H1 (cell line): Measurements from ENCODE around the gene RUVBL2. TPM values are rescaled to one million over a fixed set of nuclear protein-coding genes. Genes with fewer than 3 reads are reported as not detected.

Experiments used
- CTCF ChIA-PET: fragments of 300-600 bp; sonication (Branson Sonifier 250); formaldehyde crosslinking; loops from one replicate; lab custom pipeline; 2021; ENCODE audit not compliant: partially characterized antibody; lab: Charles Lee
- POLR2A ChIA-PET: fragments of 300-600 bp; sonication (Branson Sonifier 250); formaldehyde crosslinking; loops from one replicate; lab custom pipeline; 2021; ENCODE audit warnings: inconsistent platforms; ENCODE audit not compliant: partially characterized antibody; lab: Charles Lee
- DNase-seq, 2 experiments: peaks; one replicate each; pipeline versions ENCODE4 v3.0.0 to v3.0.0-alpha.2; 2010 to 2022; ENCODE audit warnings: low spot score in 2 of 2, low read depth in 1 of 2, mixed read lengths in 1 of 2
- FAIRE-seq: peaks from 2 replicates; lab custom pipeline; 2011; peaks lifted over from hg19 to GRCh38; lab: Jason Lieb, UNC
- H2AFZ ChIP-seq: 2 replicates; pipeline ENCODE4 v1.8.1; 2012; ENCODE audit warnings: low read length, inconsistent platforms
- H2AK5ac ChIP-seq: 2 replicates; pipeline ENCODE4 v1.6.1; 2013; ENCODE audit warnings: low read depth, low read length
- H2BK120ac ChIP-seq: replicated peaks from 2 replicates; pipeline ENCODE3; 2013; ENCODE audit warnings: low read depth, low read length, inconsistent platforms
- H2BK12ac ChIP-seq: 2 replicates; pipeline ENCODE4 v1.6.1; 2013; ENCODE audit warnings: low read depth, low read length
- H2BK15ac ChIP-seq: 2 replicates; pipeline ENCODE4 v1.6.1; 2013; ENCODE audit warnings: low read length
- H2BK20ac ChIP-seq: 2 replicates; pipeline ENCODE4 v1.6.1; 2013; ENCODE audit warnings: low read length
- H2BK5ac ChIP-seq: 2 replicates; pipeline ENCODE4 v1.6.1; 2013; ENCODE audit warnings: low read depth, low read length
- H3K14ac ChIP-seq: 2 replicates; pipeline ENCODE4 v1.6.1; 2013; ENCODE audit warnings: inconsistent platforms; ENCODE audit not compliant: insufficient read length
- H3K18ac ChIP-seq: 2 replicates; pipeline ENCODE4 v1.6.1; 2013; ENCODE audit warnings: low read length; ENCODE audit errors: extremely low read depth
- H3K23ac ChIP-seq: 2 replicates; pipeline ENCODE4 v1.6.1; 2013; ENCODE audit warnings: inconsistent platforms; ENCODE audit not compliant: insufficient read length
- H3K23me2 ChIP-seq: 2 replicates; pipeline ENCODE4 v1.6.1; 2013; ENCODE audit warnings: low read depth, low read length
- H3K27ac ChIP-seq: 2 replicates; pipeline ENCODE4 v1.6.1; 2011; ENCODE audit warnings: low read depth, low read length, inconsistent platforms
- H3K27me3 ChIP-seq, 4 experiments: replicated peaks in 1 of 4; 1 replicate in 1 of 4; 2 replicates in 3 of 4; pipeline versions ENCODE4 v1.6.1 to v1.8.1; 2011 to 2013; ENCODE audit warnings: low read length in 3 of 4, mild to moderate bottlenecking in 3 of 4, inconsistent platforms in 2 of 4, mixed read lengths in 2 of 4, moderate library complexity in 1 of 4; ENCODE audit not compliant: control insufficient read depth in 3 of 4, insufficient read depth in 3 of 4; ENCODE audit errors: extremely low read depth in 1 of 4
- H3K36me3 ChIP-seq, 4 experiments: 2 replicates each; pipeline versions ENCODE4 v1.6.1 to v1.8.1; 2011 to 2013; ENCODE audit warnings: mild to moderate bottlenecking in 4 of 4, low read length in 3 of 4, moderate library complexity in 2 of 4, control low read depth in 1 of 4, inconsistent platforms in 1 of 4; ENCODE audit not compliant: insufficient read depth in 4 of 4, control insufficient read depth in 2 of 4
- H3K4ac ChIP-seq: replicated peaks from 2 replicates; pipeline ENCODE3; 2013; ENCODE audit warnings: low read length, low read depth, mixed read lengths, inconsistent platforms; ENCODE audit not compliant: insufficient read length
- H3K4me1 ChIP-seq, 4 experiments: replicated peaks in 1 of 4; 1 replicate in 1 of 4; 2 replicates in 3 of 4; pipeline versions ENCODE4 v1.6.1 to v1.8.1; 2011 to 2013; ENCODE audit warnings: low read length in 3 of 4, inconsistent platforms in 2 of 4, mixed read lengths in 1 of 4; ENCODE audit not compliant: insufficient read depth in 4 of 4, control insufficient read depth in 3 of 4
- H3K4me2 ChIP-seq, 2 experiments: 2 replicates each; pipeline versions ENCODE4 v1.6.1 to v1.8.1; 2011 to 2013; ENCODE audit warnings: low read depth in 2 of 2, low read length in 2 of 2, control low read depth in 1 of 2, inconsistent platforms in 1 of 2, mild to moderate bottlenecking in 1 of 2; ENCODE audit not compliant: insufficient read depth in 1 of 2
- H3K4me3 ChIP-seq, 4 experiments: fragments of 200-600, 300-600 bp in 1 of 4; sonication (generic), shearing (Covaris generic), sonication (Bioruptor Twin) in 1 of 4; 2 replicates each; pipeline versions ENCODE4 v1.5.1 to v1.8.1; 2011 to 2016; ENCODE audit warnings: low read length in 4 of 4, low read depth in 3 of 4, control low read depth in 2 of 4, inconsistent platforms in 2 of 4, mild to moderate bottlenecking in 2 of 4, mixed read lengths in 1 of 4, moderate library complexity in 1 of 4; ENCODE audit not compliant: insufficient read depth in 2 of 4; ENCODE audit errors: extremely low read depth in 1 of 4
- H3K56ac ChIP-seq: replicated peaks from 2 replicates; pipeline ENCODE3; 2013; ENCODE audit warnings: low read depth, mild to moderate bottlenecking, mixed read lengths, low read length, inconsistent platforms; ENCODE audit not compliant: insufficient read length
- H3K79me1 ChIP-seq: 2 replicates; pipeline ENCODE4 v1.6.1; 2013; ENCODE audit warnings: low read depth, low read length, control low read depth
- H3K79me2 ChIP-seq, 2 experiments: 2 replicates each; pipeline versions ENCODE4 v1.6.1 to v1.8.1; 2012 to 2013; ENCODE audit warnings: low read length in 2 of 2, mild to moderate bottlenecking in 2 of 2, inconsistent platforms in 1 of 2; ENCODE audit not compliant: insufficient read depth in 2 of 2, control insufficient read depth in 1 of 2
- H3K9ac ChIP-seq, 4 experiments: replicated peaks in 1 of 4; 1 replicate in 1 of 4; 2 replicates in 3 of 4; pipeline versions ENCODE4 v1.6.1 to v1.8.1; 2011 to 2013; ENCODE audit warnings: low read depth in 3 of 4, low read length in 3 of 4, control low read depth in 2 of 4, mild to moderate bottlenecking in 2 of 4, moderate library complexity in 2 of 4, inconsistent platforms in 1 of 4; ENCODE audit errors: extremely low read depth in 1 of 4
- H3K9me3 ChIP-seq, 2 experiments: 2 replicates each; pipeline versions ENCODE4 v1.6.1 to v1.8.1; 2012 to 2013; ENCODE audit warnings: mild to moderate bottlenecking in 2 of 2, moderate library complexity in 2 of 2, control low read depth in 1 of 2, inconsistent platforms in 1 of 2, low read depth in 1 of 2, low read length in 1 of 2, mixed read lengths in 1 of 2; ENCODE audit not compliant: insufficient read depth in 2 of 2
- H4K20me1 ChIP-seq, 2 experiments: replicated peaks in 1 of 2; 2 replicates each; pipeline versions ENCODE3 to v1.8.1; 2011 to 2013; ENCODE audit warnings: inconsistent platforms in 2 of 2, low read length in 2 of 2, mild to moderate bottlenecking in 1 of 2; ENCODE audit not compliant: insufficient read depth in 2 of 2, control insufficient read depth in 1 of 2
- H4K5ac ChIP-seq: 2 replicates; pipeline ENCODE4 v1.6.1; 2013; ENCODE audit warnings: low read length, low read depth, mixed read lengths, inconsistent platforms; ENCODE audit not compliant: insufficient read length
- H4K8ac ChIP-seq: 2 replicates; pipeline ENCODE4 v1.8.0; 2013; ENCODE audit warnings: mild to moderate bottlenecking, moderate library complexity, low read length, inconsistent platforms; ENCODE audit not compliant: insufficient read depth; ENCODE audit errors: extremely low read depth
- H4K91ac ChIP-seq: replicated peaks from 2 replicates; pipeline ENCODE3; 2013; ENCODE audit warnings: low read length, mixed read lengths, inconsistent platforms; ENCODE audit not compliant: insufficient read length
- CTCF ChIP-seq, 3 experiments: IDR thresholded peaks; 1 replicate in 2 of 3; 2 replicates in 1 of 3; pipeline versions ENCODE4 v1.5.1 to v1.6.1; 2011; ENCODE audit warnings: low read length in 3 of 3, mild to moderate bottlenecking in 3 of 3, inconsistent platforms in 2 of 3, low read depth in 1 of 3, moderate library complexity in 1 of 3; ENCODE audit not compliant: insufficient read depth in 1 of 3; ENCODE audit errors: control extremely low read depth in 1 of 3
- E2F6 ChIP-seq: IDR thresholded peaks from 2 replicates; pipeline ENCODE4 v1.6.1; 2012; ENCODE audit warnings: inconsistent platforms
- EP300 ChIP-seq, 2 experiments: IDR thresholded peaks; 1 replicate in 1 of 2; 2 replicates in 1 of 2; pipeline ENCODE4 v1.6.1; 2011 to 2012; ENCODE audit warnings: low read depth in 2 of 2, low read length in 2 of 2, mild to moderate bottlenecking in 2 of 2, borderline replicate concordance in 1 of 2, inconsistent platforms in 1 of 2, moderate library complexity in 1 of 2
- HDAC6 ChIP-seq: IDR thresholded peaks from one replicate; pipeline ENCODE4 v1.7.1; 2012; ENCODE audit warnings: low read depth, mild to moderate bottlenecking, inconsistent platforms, low read length, moderate library complexity
- JUN ChIP-seq: IDR thresholded peaks from 2 replicates; pipeline ENCODE4 v1.6.1; 2011; ENCODE audit warnings: low read depth, mild to moderate bottlenecking, improper control_type of control experiment, low read length
- SIRT6 ChIP-seq: IDR thresholded peaks from one replicate; pipeline ENCODE4 v1.7.1; 2012; ENCODE audit warnings: low read length, inconsistent platforms
- TAF7 ChIP-seq: optimal IDR thresholded peaks from 2 replicates; pipeline ENCODE3; 2011; ENCODE audit warnings: low read depth, mild to moderate bottlenecking, inconsistent platforms, low read length, moderate library complexity, borderline replicate concordance
- WGBS, 2 experiments: shearing (Covaris generic) in 1 of 2; methylation state at CpG; one replicate each; pipeline versions ENCODE4 v1.1.6 to v1.1.7; 2013 to 2015; ENCODE audit warnings: low lambda C conversion rate in 2 of 2, mixed read lengths in 2 of 2, inconsistent platforms in 1 of 2, low coverage in 1 of 2, missing lambda C conversion rate in 1 of 2; ENCODE audit not compliant: insufficient replicate concordance in 2 of 2, insufficient coverage in 1 of 2, insufficient read length in 1 of 2; ENCODE audit errors: extremely low coverage in 1 of 2, missing lambda C conversion rate in 1 of 2; 5-methylcytosine and 5-hydroxymethylcytosine counted together
- polyA plus RNA-seq, 7 experiments: library from polyadenylated mRNA; depleted of rRNA in 3 of 7; stranded (reverse) in 5 of 7; unstranded in 2 of 7; fragments of >200 nt in 5 of 7; fragments of 200-250 nt in 2 of 7; gene quantifications; 1 replicate in 5 of 7; 2 replicates in 1 of 7; 4 replicates in 1 of 7; pipeline versions ENCODE4 v1.2.1 to v1.2.3, GENCODE V29; 2011 to 2013; ENCODE audit warnings: missing spikeins in 2 of 7, mixed read lengths in 2 of 7
- total RNA-seq: library from RNA; stranded (reverse); fragmentation: NEBNext Ultra II Directional; extraction: Animal tissue kit (Norgen Biotek cat#: 25700); gene quantifications from 2 replicates; pipeline ENCODE4 v1.2.1, GENCODE V29; 2021

RUVBL2 gene
- total and polyA plus RNA-seq, 2 of the 8 experiments (the other 6 are each of a cell fraction or from before 2014, with no cell fraction given): 152 to 247 TPM

DNA sequence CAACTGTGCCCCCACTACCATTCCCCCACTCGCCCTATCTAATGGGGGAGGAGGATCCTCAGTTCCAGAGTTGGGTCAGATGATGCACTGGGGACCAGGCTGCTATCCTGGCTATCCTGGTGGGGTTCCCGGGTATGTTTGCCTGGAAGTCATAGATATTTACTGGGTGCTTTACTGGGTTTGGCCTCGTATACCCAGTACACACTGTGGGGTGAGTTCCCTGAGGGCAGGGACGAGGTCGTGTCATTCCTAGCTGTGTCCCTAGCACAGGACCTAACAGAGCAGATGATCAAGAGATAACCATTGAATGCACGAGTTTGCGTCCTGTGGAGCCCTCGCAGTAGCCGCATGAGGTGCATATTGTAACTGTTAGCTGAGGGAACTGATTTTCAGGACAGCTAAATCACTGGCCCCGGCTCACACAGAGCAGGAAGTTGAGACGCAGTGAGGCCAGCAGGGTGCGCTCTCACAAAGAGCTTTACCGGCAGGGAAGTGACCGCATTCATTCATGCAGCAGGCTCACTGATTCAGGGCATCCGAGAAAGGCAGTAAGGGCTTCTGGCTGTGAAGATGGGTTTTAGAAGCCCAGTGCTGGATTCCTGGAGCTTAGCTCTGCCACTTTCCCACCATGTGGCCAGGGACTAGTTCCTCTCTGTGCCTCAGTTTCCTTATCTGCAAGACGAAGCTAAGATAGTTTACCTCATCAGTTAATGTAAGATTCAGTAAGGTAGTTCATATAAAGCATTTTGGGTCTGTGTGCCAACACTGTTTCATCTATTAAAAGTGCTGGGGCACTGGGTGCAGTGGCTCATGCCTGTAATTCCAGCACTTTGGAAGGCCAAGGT, 6.0 kb downstream of the RUVBL2 start:
- Histone ChIP-seq H2BK120ac (no peak overlapping the region), H3K36me3 (peaks cover 3 to 19% (median 14%) of the 10 kb centered on the region in 4 experiments), H2BK20ac (no peak overlapping the region), H3K4me2 (no peak overlapping the region), H2BK5ac (peak overlapping the region; percentile 82), H3K79me2 (peaks cover 6 to 19% of the 10 kb centered on the region in 2 experiments; a peak in 3 of 4 replicates), H3K56ac (no peak overlapping the region), H4K8ac (no peak overlapping the region), H3K27ac (no peak overlapping the region), H3K27me3 (no peaks in the 10 kb centered on the region), H3K14ac (no peak overlapping the region), H2BK15ac (no peak overlapping the region), H3K4me1 (peaks cover 0 to 6% (median 2%) of the 10 kb centered on the region in 4 experiments; a peak in 2 of 7 replicates), H2AFZ (no peak overlapping the region), H3K23ac (no peak overlapping the region), H3K4me3 (no peak overlapping the region), H3K18ac (no peak overlapping the region), H3K9me3 (no peaks in the 10 kb centered on the region), H3K23me2 (no peaks in the 10 kb centered on the region), H4K20me1 (peaks cover 4 to 8% of the 10 kb centered on the region in 2 experiments), H3K4ac (no peak overlapping the region), H3K79me1 (peaks cover 7% of the 10 kb centered on the region), H2BK12ac (0 out of 2 replicates have a peak overlapping the region, but pooled peaks have one; percentile 39), H4K91ac (no peak overlapping the region), H3K9ac (peak overlapping the region in 2 of 4 experiments; percentile 17 to 20; a peak in 2 of 7 replicates), H2AK5ac (peak overlapping the region; percentile 25; the same call in 1 of the 2 replicates), H4K5ac (no peak overlapping the region)
- 55% methylated on average over 16 of the region's 16 CpGs; no CpG with 5 or more reads in 1 of the 2 experiments for WGBS, 2 experiments
- POLR2A ChIA-PET: interaction anchor here (0.8 to 1.9 kb wide), 4 partner anchors 10 to 23 kb away, joined by 3 to 11 read pairs (median 6); no protein-coding TSS in a partner anchor
- CTCF ChIA-PET: interaction anchor here (0.7 to 6.2 kb wide), 28 partner anchors 9 to 225 kb away, joined by 3 to 66 read pairs (median 4); partner anchors contain the start of genes CGB7, CGB8, KCNA7 and LHB
- DNase-seq (peak; percentile 59 to 88), FAIRE-seq (peak; percentile 32)
- TF ChIP-seq SIRT6: no peak
- no peak for TF ChIP-seq JUN
- no peak for TF ChIP-seq E2F6
- TF ChIP-seq EP300 (IDR thresholded peaks at IDR 0.05; ENCODE audit: borderline replicate concordance in 1 of 2, low read depth in 2 of 2, low read length in 2 of 2): no peak
- TF ChIP-seq HDAC6: no peak
- TF ChIP-seq TAF7: no peak
- peak; percentile 81 to 98 (median 97) for TF ChIP-seq CTCF (IDR thresholded peaks at IDR 0.05; ENCODE audit: control extremely low read depth in 1 of 3, insufficient read depth in 1 of 3, low read depth in 1 of 3, low read length in 3 of 3)
